Kasumi-1 (cell line): ENCODE data around the gene SCGB1A1.

Experiments
- DNase-seq, 2 experiments: peaks; one replicate each; lab custom pipeline; 2025; lab: John Stamatoyannopoulos, UW

Gene SCGB1A1

GRCh38 chr11:62421996-62422395, 3.2 kb downstream of the SCGB1A1 start:
- DNase-seq: no peak

- DNase-seq: no peak
Measured at GRCh38 chr11:62423012-62423411, 4.2 kb downstream of the SCGB1A1 start.

GRCh38 chr11:62427630-62428233, 8.9 kb downstream of the SCGB1A1 start:
- DNase-seq: no peak

GRCh38 chr11:62428871-62429560, 10.2 kb downstream of the SCGB1A1 start:
- DNase-seq: no peak

- DNase-seq: no peak
Measured at GRCh38 chr11:62430425-62430824, 11.6 kb downstream of the SCGB1A1 start.

- DNase-seq: no peak
Measured at GRCh38 chr11:62431171-62431901, 12.5 kb downstream of the SCGB1A1 start.

GRCh38 chr11:62432695-62433094, 13.9 kb downstream of the SCGB1A1 start:
- DNase-seq: no peak

- no peak for DNase-seq
Measured at GRCh38 chr11:62433141-62433903, 14.5 kb downstream of the SCGB1A1 start.

- no peak for DNase-seq
Measured at GRCh38 chr11:62433904-62434276, 15.1 kb downstream of the SCGB1A1 start.

- peak in 1 of 2 experiments; percentile 23 for DNase-seq
Measured at GRCh38 chr11:62435846-62436660, 17.2 kb downstream of the SCGB1A1 start.

GRCh38 chr11:62437616-62438015, 18.8 kb downstream of the SCGB1A1 start:
- no peak for DNase-seq

- DNase-seq: no peak
Measured at GRCh38 chr11:62438641-62439040, 19.8 kb downstream of the SCGB1A1 start.

- no peak for DNase-seq
Measured at GRCh38 chr11:62439785-62440602, 21.2 kb downstream of the SCGB1A1 start.

GRCh38 chr11:62443390-62444235, 24.8 kb downstream of the SCGB1A1 start:
- DNase-seq: no peak

GRCh38 chr11:62444236-62444833, 25.5 kb downstream of the SCGB1A1 start:
- DNase-seq: peak; percentile 25 to 28

GRCh38 chr11:62444835-62445234, 26.0 kb downstream of the SCGB1A1 start:
- DNase-seq: no peak

- no peak for DNase-seq
Measured at GRCh38 chr11:62445314-62445740, 26.5 kb downstream of the SCGB1A1 start.

- DNase-seq: no peak
Measured at GRCh38 chr11:62446091-62446490, 27.3 kb downstream of the SCGB1A1 start.

GRCh38 chr11:62449451-62449851, 30.6 kb downstream of the SCGB1A1 start:
- DNase-seq: no peak
